Transverse colon (tissue), 4 donors: ENCODE results near the gene C11orf24. TPM values are rescaled to one million over a fixed set of nuclear protein-coding genes. Genes with fewer than 3 reads are reported as not detected.

Experiments used
- DNase-seq: peaks from one replicate; pipeline ENCODE4 v3.0.0-alpha.2; 2019
- H3K27ac ChIP-seq, 4 donors: fragments of 200-600 bp; sonication (generic); 2 replicates each; pipeline ENCODE4 v1.5.1; 2016 to 2018; ENCODE audit warnings: inconsistent platforms in 4 of 4
- H3K27me3 ChIP-seq: fragments of 200-600 bp; sonication (generic); 2 replicates; pipeline ENCODE4 v1.5.1; 2017; ENCODE audit warnings: inconsistent platforms
- H3K36me3 ChIP-seq, 4 donors: fragments of 200-600 bp; sonication (generic); 2 replicates each; pipeline ENCODE4 v1.5.1; 2017 to 2019; ENCODE audit warnings: inconsistent platforms in 4 of 4
- H3K4me1 ChIP-seq, 4 donors: fragments of 200-600 bp; sonication (generic); 2 replicates each; pipeline ENCODE4 v1.5.1; 2017 to 2020; ENCODE audit warnings: inconsistent platforms in 4 of 4
- H3K4me3 ChIP-seq, 4 donors: fragments of 200-600 bp; sonication (generic); 1 replicate in 1 of 4; 2 replicates in 3 of 4; pipeline versions ENCODE4 v1.5.1 to v1.6.1; 2017 to 2019; ENCODE audit warnings: inconsistent platforms in 4 of 4
- H3K9me3 ChIP-seq, 2 donors: fragments of 200-600 bp; sonication (generic); 2 replicates each; pipeline ENCODE4 v1.5.1; 2017 to 2019; ENCODE audit warnings: inconsistent platforms in 2 of 2
- CTCF ChIP-seq, 5 experiments: fragments of 200-600 bp in 3 of 5; fragments of 450-650 bp in 2 of 5; sonication (generic) in 3 of 5; IDR thresholded peaks; 1 replicate in 2 of 5; 2 replicates in 3 of 5; pipeline ENCODE4 v1.5.1; 2016 to 2017; ENCODE audit warnings: antibody characterized with exemption in 5 of 5, inconsistent platforms in 3 of 5, mild to moderate bottlenecking in 2 of 5, moderate library complexity in 1 of 5
- EP300 ChIP-seq: sonication (generic); formaldehyde crosslinking; IDR thresholded peaks from one replicate; pipeline ENCODE4 v1.6.1; 2017; ENCODE audit warnings: antibody characterized with exemption, low read depth
- POLR2A ChIP-seq: fragments of 450-650 bp; IDR thresholded peaks from one replicate; pipeline ENCODE4 v1.6.1; 2016; ENCODE audit warnings: antibody characterized with exemption, mild to moderate bottlenecking, moderate library complexity
- POLR2AphosphoS5 ChIP-seq, 3 donors: sonication (generic); formaldehyde crosslinking; IDR thresholded peaks; one replicate each; pipeline ENCODE4 v1.6.1; 2016; ENCODE audit warnings: antibody characterized with exemption in 3 of 3
- WGBS, 2 donors: methylation state at CpG; one replicate each; pipeline ENCODE4 v1.1.5; 2018; ENCODE audit warnings: low coverage in 1 of 2; 5-methylcytosine and 5-hydroxymethylcytosine counted together
- in situ Hi-C, 4 donors: fragments of 200-750 bp; cut with MboI; loops; one replicate each; pipeline versions ENCODE4 v1.15.0 to v1.15.1; 2017; ENCODE audit warnings: low sequenced_read_pairs in 3 of 4, low pct_ligation_motif_present in 1 of 4, low pct_unique_long_range_greater_than_20kb in 1 of 4
- intact Hi-C: fragments of 100-400 bp; cut with DNase I; formaldehyde crosslinking; loops from one replicate; pipeline ENCODE4 v1.15.1; 2023; ENCODE audit warnings: low total_unique reads
- total RNA-seq, 4 donors: library from RNA; depleted of rRNA; stranded (reverse); fragments of >200 nt; gene quantifications; one replicate each; pipeline ENCODE4 v1.1.0, GENCODE V29; 2016

Gene C11orf24
- total RNA-seq, 4 donors from 2014 or later: 31.4 to 130 (median 56.6) TPM

- 71 to 100% methylated on average over 1 to 6 of the region's 6 CpGs for WGBS, 2 donors
- no peak overlapping the region for H3K27ac ChIP-seq
Observed at GRCh38 chr11:68223275-68223674, 48.5 kb downstream of the C11orf24 start.

GRCh38 chr11:68221406-68221805, 50.4 kb downstream of the C11orf24 start:
- intact Hi-C loops: no loop called here
- DNase-seq: no peak
- in situ Hi-C loops: no loop called here
- Histone ChIP-seq H3K36me3 (no peaks in the 10 kb centered on the region), H3K9me3 (no peaks in the 10 kb centered on the region), H3K27me3 (no peaks in the 10 kb centered on the region), H3K4me1 (peaks cover 0 to 6% (median 4%) of the 10 kb centered on the region in 4 donors), H3K27ac (no peak overlapping the region), H3K4me3 (no peak overlapping the region)
- TF ChIP-seq POLR2AphosphoS5 (IDR thresholded peaks at IDR 0.05): no peak
- 71% methylated on average over 5 of the region's 5 CpGs; no CpG with 5 or more reads in 1 of the 2 donors for WGBS, 2 donors

More at GRCh38 chr11:68223275-68223674, 48.5 kb downstream of the C11orf24 start:
- Histone ChIP-seq H3K9me3 (no peaks in the 10 kb centered on the region), H3K36me3 (no peaks in the 10 kb centered on the region), H3K27me3 (no peaks in the 10 kb centered on the region), H3K4me1 (no peaks in the 10 kb centered on the region), H3K4me3 (no peak overlapping the region)
- in situ Hi-C loops: no loop called here
- intact Hi-C loops: no loop called here
- no peak for TF ChIP-seq CTCF (IDR thresholded peaks at IDR 0.05)
- TF ChIP-seq POLR2AphosphoS5 (IDR thresholded peaks at IDR 0.05): no peak
- TF ChIP-seq EP300: no peak
- no peak for TF ChIP-seq POLR2A
- no peak for DNase-seq

GRCh38 chr11:68216171-68216938, 55.4 kb downstream of the C11orf24 start:
- peaks cover 12 to 30% (median 26%) of the 10 kb centered on the region in 4 donors for H3K4me1 ChIP-seq
- intact Hi-C loops (no loop called here), in situ Hi-C loops (no loop called here)
- H3K27ac ChIP-seq: peak overlapping the region; percentile 31 to 83 (median 74)
- DNase-seq: peak; percentile 69
- WGBS, 2 donors: 47% methylated on average over 22 of the region's 22 CpGs; no CpG with 5 or more reads in 1 of the 2 donors
- no peaks in the 10 kb centered on the region for H3K36me3 ChIP-seq
- H3K9me3 ChIP-seq: no peaks in the 10 kb centered on the region
- TF ChIP-seq EP300: no peak
- peak in 2 of 3 donors; percentile 34 to 59 for TF ChIP-seq POLR2AphosphoS5 (IDR thresholded peaks at IDR 0.05)
- no peak for TF ChIP-seq CTCF (IDR thresholded peaks at IDR 0.05)
- peak; percentile 72 for TF ChIP-seq POLR2A
- H3K27me3 ChIP-seq: no peaks in the 10 kb centered on the region
- no peak overlapping the region for H3K4me3 ChIP-seq

- peak overlapping the region; percentile 31 to 83 (median 74) for H3K27ac ChIP-seq
- in situ Hi-C loops: no loop called here
- H3K36me3 ChIP-seq: no peaks in the 10 kb centered on the region
- WGBS, 2 donors: 71% methylated on average over 6 of the region's 6 CpGs; no CpG with 5 or more reads in 1 of the 2 donors
- no peaks in the 10 kb centered on the region for H3K9me3 ChIP-seq
- TF ChIP-seq CTCF (IDR thresholded peaks at IDR 0.05) (no peak), POLR2AphosphoS5 (IDR thresholded peaks at IDR 0.05) (no peak), POLR2A (no peak), EP300 (no peak)
- no peaks in the 10 kb centered on the region for H3K27me3 ChIP-seq
- intact Hi-C loops: no loop called here
- no peak for DNase-seq
- H3K4me3 ChIP-seq: no peak overlapping the region
- H3K4me1 ChIP-seq: peaks cover 19 to 38% (median 33%) of the 10 kb centered on the region in 4 donors
Observed at GRCh38 chr11:68215524-68216170, 56.1 kb downstream of the C11orf24 start.
